Tibial artery (tissue), 4 donors: Measurements from ENCODE around the gene CRY2.
A peak's percentile ranks its signal among the peaks of the same experiment; 100 is the strongest.

Experiments
- DNase-seq, 2 donors: peaks; one replicate each; pipeline ENCODE4 v3.0.0-alpha.2; 2019
- H3K27ac ChIP-seq, 2 donors: fragments of 200-600 bp; sonication (generic) in 1 of 2; 1 replicate in 1 of 2; 2 replicates in 1 of 2; pipeline ENCODE4 v1.5.1; 2018 to 2019; ENCODE audit warnings: mild to moderate bottlenecking in 1 of 2
- H3K27me3 ChIP-seq, 2 donors: fragments of 200-600 bp; sonication (generic) in 1 of 2; one replicate each; pipeline versions ENCODE4 v1.5.1 to v1.6.0; 2016 to 2019
- H3K36me3 ChIP-seq, 3 donors: fragments of 200-600 bp; sonication (generic) in 2 of 3; one replicate each; pipeline ENCODE4 v1.5.1; 2016 to 2019; ENCODE audit warnings: mild to moderate bottlenecking in 2 of 3
- H3K4me1 ChIP-seq, 4 donors: fragments of 200-600 bp; sonication (generic) in 2 of 4; 1 replicate in 3 of 4; 2 replicates in 1 of 4; pipeline ENCODE4 v1.5.1; 2016 to 2019
- H3K4me3 ChIP-seq, 2 donors: fragments of 200-600 bp; sonication (generic) in 1 of 2; 1 replicate in 1 of 2; 2 replicates in 1 of 2; pipeline ENCODE4 v1.5.1; 2018 to 2019; ENCODE audit warnings: mild to moderate bottlenecking in 2 of 2
- H3K9me3 ChIP-seq, 3 donors: fragments of 200-600 bp; sonication (generic) in 1 of 3; one replicate each; pipeline ENCODE4 v1.5.1; 2016 to 2019
- intact Hi-C: fragments of 100-400 bp; cut with DNase I; formaldehyde crosslinking; loops from one replicate; pipeline ENCODE4 v1.15.0; 2023; ENCODE audit warnings: low total_unique reads
- TF ChIP-seq, protein P1 (sequence below), 2 experiments: fragments of 200-600 bp in 1 of 2; fragments of 450-650 bp in 1 of 2; IDR thresholded peaks; one replicate each; pipeline ENCODE4 v1.5.1; 2017 to 2019; ENCODE audit warnings: antibody characterized with exemption in 2 of 2, mild to moderate bottlenecking in 1 of 2, moderate library complexity in 1 of 2

Gene CRY2

DNA sequence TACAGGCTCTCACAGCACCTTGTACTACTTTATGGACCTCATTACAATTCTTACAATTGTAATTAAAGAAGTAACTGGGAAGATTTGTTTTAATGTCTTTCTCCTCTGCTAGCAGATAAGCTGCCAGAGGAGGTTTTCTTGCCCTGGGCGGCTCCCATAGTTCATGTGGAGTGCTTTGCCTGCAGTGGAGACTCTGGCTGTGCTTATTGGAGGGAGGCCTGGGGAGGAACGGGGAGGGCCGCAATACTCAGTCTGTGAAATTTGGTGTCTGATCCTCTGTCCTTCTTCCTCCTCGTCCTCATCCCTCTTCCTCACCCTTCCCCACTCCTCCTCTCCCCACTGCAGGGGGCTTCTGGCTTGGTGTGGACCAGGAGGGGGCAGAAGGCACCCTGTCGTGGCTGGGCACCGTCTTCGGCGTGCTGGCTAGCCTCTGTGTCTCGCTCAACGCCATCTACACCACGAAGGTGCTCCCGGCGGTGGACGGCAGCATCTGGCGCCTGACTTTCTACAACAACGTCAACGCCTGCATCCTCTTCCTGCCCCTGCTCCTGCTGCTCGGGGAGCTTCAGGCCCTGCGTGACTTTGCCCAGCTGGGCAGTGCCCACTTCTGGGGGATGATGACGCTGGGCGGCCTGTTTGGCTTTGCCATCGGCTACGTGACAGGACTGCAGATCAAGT, 36.7 kb upstream of the CRY2 start:
- TF ChIP-seq, protein P1, sequence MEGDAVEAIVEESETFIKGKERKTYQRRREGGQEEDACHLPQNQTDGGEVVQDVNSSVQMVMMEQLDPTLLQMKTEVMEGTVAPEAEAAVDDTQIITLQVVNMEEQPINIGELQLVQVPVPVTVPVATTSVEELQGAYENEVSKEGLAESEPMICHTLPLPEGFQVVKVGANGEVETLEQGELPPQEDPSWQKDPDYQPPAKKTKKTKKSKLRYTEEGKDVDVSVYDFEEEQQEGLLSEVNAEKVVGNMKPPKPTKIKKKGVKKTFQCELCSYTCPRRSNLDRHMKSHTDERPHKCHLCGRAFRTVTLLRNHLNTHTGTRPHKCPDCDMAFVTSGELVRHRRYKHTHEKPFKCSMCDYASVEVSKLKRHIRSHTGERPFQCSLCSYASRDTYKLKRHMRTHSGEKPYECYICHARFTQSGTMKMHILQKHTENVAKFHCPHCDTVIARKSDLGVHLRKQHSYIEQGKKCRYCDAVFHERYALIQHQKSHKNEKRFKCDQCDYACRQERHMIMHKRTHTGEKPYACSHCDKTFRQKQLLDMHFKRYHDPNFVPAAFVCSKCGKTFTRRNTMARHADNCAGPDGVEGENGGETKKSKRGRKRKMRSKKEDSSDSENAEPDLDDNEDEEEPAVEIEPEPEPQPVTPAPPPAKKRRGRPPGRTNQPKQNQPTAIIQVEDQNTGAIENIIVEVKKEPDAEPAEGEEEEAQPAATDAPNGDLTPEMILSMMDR (IDR thresholded peaks at IDR 0.05), result no peak
- H3K9me3 ChIP-seq, result no peaks in the 10 kb centered on the region
- H3K36me3 ChIP-seq, result peaks cover 8 to 50% (median 36%) of the 10 kb centered on the region in 3 donors
- no peak overlapping the region for H3K27ac ChIP-seq
- DNase-seq, result peak in 1 of 2 donors; percentile 63
- no peak overlapping the region for H3K4me3 ChIP-seq
- intact Hi-C loops, result no loop called here
- H3K4me1 ChIP-seq, result peaks cover 0 to 44% (median 29%) of the 10 kb centered on the region in 4 donors
- no peaks in the 10 kb centered on the region for H3K27me3 ChIP-seq

- H3K36me3 ChIP-seq, result peaks cover 8 to 50% (median 36%) of the 10 kb centered on the region in 3 donors
- no peak for DNase-seq
- no peak overlapping the region for H3K4me3 ChIP-seq
- no peaks in the 10 kb centered on the region for H3K27me3 ChIP-seq
- TF ChIP-seq, protein P1 (IDR thresholded peaks at IDR 0.05), result no peak
- H3K9me3 ChIP-seq, result no peaks in the 10 kb centered on the region
- no peak overlapping the region for H3K27ac ChIP-seq
- peaks cover 0 to 39% (median 24%) of the 10 kb centered on the region in 4 donors for H3K4me1 ChIP-seq
- intact Hi-C loops, result no loop called here
Observed at GRCh38 chr11:45811109-45811435, 36.2 kb upstream of the CRY2 start.

DNA sequence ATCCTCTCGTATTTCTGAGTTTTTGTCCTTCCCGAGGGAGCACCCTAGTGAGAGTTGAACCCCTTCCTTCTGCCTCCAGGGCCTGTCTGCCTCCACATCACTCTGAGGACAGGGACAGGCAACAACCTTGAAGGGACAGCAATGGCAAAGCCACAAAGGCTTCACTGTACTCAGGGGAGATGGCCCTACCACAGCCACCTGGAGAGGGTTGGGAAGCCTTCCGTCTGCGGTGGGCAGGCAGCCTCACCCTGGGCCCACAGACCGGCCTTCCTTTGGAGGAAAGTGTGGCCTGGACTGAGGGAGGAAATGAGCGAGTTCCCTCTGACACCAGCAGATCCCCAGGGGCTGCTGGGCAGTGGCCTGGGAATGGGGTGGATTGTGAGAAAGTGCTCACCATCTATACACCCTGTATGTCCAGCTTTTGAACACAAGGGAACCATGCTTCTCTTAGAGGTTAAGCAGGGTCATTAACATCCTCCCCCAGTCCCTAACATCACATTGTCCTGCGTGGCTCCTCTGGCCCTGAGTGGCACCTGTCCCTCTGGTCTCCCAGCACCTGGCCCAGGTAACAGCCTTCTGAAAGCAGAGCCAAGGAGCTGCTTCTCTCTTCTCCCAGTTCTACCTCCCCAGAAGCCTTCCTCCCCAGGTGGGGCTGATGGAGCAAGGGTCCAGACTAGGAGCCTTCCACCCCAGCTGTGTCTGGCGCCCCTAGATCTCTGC, 35.5 kb upstream of the CRY2 start:
- H3K27ac ChIP-seq, result no peak overlapping the region
- H3K4me3 ChIP-seq, result no peak overlapping the region
- peaks cover 0 to 32% (median 18%) of the 10 kb centered on the region in 4 donors for H3K4me1 ChIP-seq
- H3K9me3 ChIP-seq, result no peaks in the 10 kb centered on the region
- H3K27me3 ChIP-seq, result no peaks in the 10 kb centered on the region
- peaks cover 8 to 50% (median 36%) of the 10 kb centered on the region in 3 donors for H3K36me3 ChIP-seq
- TF ChIP-seq, protein P1 (IDR thresholded peaks at IDR 0.05), result no peak
- intact Hi-C loops, result no loop called here
- peak in 1 of 2 donors; percentile 53 for DNase-seq

GRCh38 chr11:45812581-45813548, 34.4 kb upstream of the CRY2 start:
- Histone ChIP-seq H3K27me3 (no peaks in the 10 kb centered on the region), H3K4me3 (no peak overlapping the region), H3K9me3 (no peaks in the 10 kb centered on the region), H3K27ac (no peak overlapping the region), H3K4me1 (peaks cover 0 to 21% (median 6%) of the 10 kb centered on the region in 4 donors), H3K36me3 (peaks cover 8 to 48% (median 36%) of the 10 kb centered on the region in 3 donors)
- DNase-seq, result peak in 1 of 2 donors; percentile 41
- TF ChIP-seq, protein P1 (IDR thresholded peaks at IDR 0.05), result no peak
- intact Hi-C loops, result no loop called here

GRCh38 chr11:45815747-45816146, 31.5 kb upstream of the CRY2 start:
- DNase-seq, result no peak
- H3K4me1 ChIP-seq, result no peaks in the 10 kb centered on the region
- intact Hi-C loops, result no loop called here

More at GRCh38 chr11:45815747-45816146, 31.5 kb upstream of the CRY2 start:
- H3K4me3 ChIP-seq, result no peak overlapping the region
- no peaks in the 10 kb centered on the region for H3K27me3 ChIP-seq
- TF ChIP-seq, protein P1 (IDR thresholded peaks at IDR 0.05), result no peak
- H3K27ac ChIP-seq, result no peak overlapping the region
- peaks cover 8 to 19% (median 18%) of the 10 kb centered on the region in 3 donors for H3K36me3 ChIP-seq
- no peaks in the 10 kb centered on the region for H3K9me3 ChIP-seq
